Measurements from ENCODE around the gene ZNF606. TPM values are rescaled to one million over a fixed set of nuclear protein-coding genes. Genes with fewer than 3 reads are reported as not detected.
"Not testable (repeated sequence)": the region's sequence is repeated elsewhere in the genome, so short reads cannot be mapped to it uniquely, and the experiment has no call there.

Gene ZNF606
- total RNA-seq, 1 donor from 2014 or later, result 19.9 TPM

GRCh38 chr19:58010507-58010906 lies 7.9 kb upstream of the ZNF606 start:
- no peak for DNase-seq (ENCODE audit: low read depth)

- DNase-seq (ENCODE audit: low read depth), result peak; percentile 54
Observed at GRCh38 chr19:58009666-58010301, 7.2 kb upstream of the ZNF606 start.

GRCh38 chr19:58009301-58009665 lies 6.7 kb upstream of the ZNF606 start:
- DNase-seq (ENCODE audit: low read depth), result no peak

- not testable (repeated sequence) for DNase-seq (ENCODE audit: low read depth)
Observed at GRCh38 chr19:58008877-58009276, 6.3 kb upstream of the ZNF606 start.

- DNase-seq (ENCODE audit: low read depth), result no peak
Observed at GRCh38 chr19:58007285-58007684, 4.7 kb upstream of the ZNF606 start.

- no peak for DNase-seq (ENCODE audit: low read depth)
Observed at GRCh38 chr19:58003174-58003828, 681 bp upstream of the ZNF606 start.

GRCh38 chr19:58001895-58002369 lies 688 bp downstream of the ZNF606 start:
- no peak for DNase-seq (ENCODE audit: low read depth)

GRCh38 chr19:58000677-58001076 lies 1.9 kb downstream of the ZNF606 start:
- no peak for DNase-seq (ENCODE audit: low read depth)

- no peak for DNase-seq (ENCODE audit: low read depth)
Observed at GRCh38 chr19:57992841-57993240, 9.8 kb downstream of the ZNF606 start.

- DNase-seq (ENCODE audit: low read depth), result peak; percentile 18
Observed at GRCh38 chr19:57978586-57979289, 23.9 kb downstream of the ZNF606 start.

GRCh38 chr19:57974434-57974833 lies 28.2 kb downstream of the ZNF606 start, which contains the start of gene C19orf18:
TSS of gene C19orf18 (minus strand) at chr19:57974534. CDS start at chr19:57974432, 102 bp downstream.
- no peak for DNase-seq (ENCODE audit: low read depth)

GRCh38 chr19:57964761-57965160 lies 37.9 kb downstream of the ZNF606 start:
- DNase-seq (ENCODE audit: low read depth), result no peak

GRCh38 chr19:57961785-57962184 lies 40.8 kb downstream of the ZNF606 start:
- DNase-seq (ENCODE audit: low read depth), result no peak

- DNase-seq (ENCODE audit: low read depth), result no peak
Observed at GRCh38 chr19:57954996-57955395, 47.6 kb downstream of the ZNF606 start.

GRCh38 chr19:57949702-57950101 lies 52.9 kb downstream of the ZNF606 start:
- DNase-seq (ENCODE audit: low read depth), result no peak

- DNase-seq (ENCODE audit: low read depth), result no peak
Observed at GRCh38 chr19:57949296-57949695, 53.3 kb downstream of the ZNF606 start.

GRCh38 chr19:57947419-57948134 lies 55.0 kb downstream of the ZNF606 start, which contains the start of gene ZNF256:
TSS of gene ZNF256 (minus strand) at chr19:57947706. CDS start at chr19:57947474, 232 bp downstream.
- DNase-seq (ENCODE audit: low read depth), result peak; percentile 85

GRCh38 chr19:57947088-57947418 lies 55.6 kb downstream of the ZNF606 start:
- no peak for DNase-seq (ENCODE audit: low read depth)

GRCh38 chr19:57946316-57946715 lies 56.3 kb downstream of the ZNF606 start:
- DNase-seq (ENCODE audit: low read depth), result no peak

- no peak for DNase-seq (ENCODE audit: low read depth)
Observed at GRCh38 chr19:57941593-57941992, 61.0 kb downstream of the ZNF606 start.

GRCh38 chr19:57935731-57936130 lies 66.9 kb downstream of the ZNF606 start:
- no peak for DNase-seq (ENCODE audit: low read depth)
